GM23248 (cell line): ENCODE data around the gene PPP5C.

Experiments used
- EZH2 ChIP-seq: fragments of 200-600 bp; sonication (generic); IDR thresholded peaks from 2 replicates; pipeline ENCODE4 v1.6.1; 2018; ENCODE audit warnings: antibody characterized with exemption, mild to moderate bottlenecking; ENCODE audit not compliant: insufficient read depth, poor library complexity, severe bottlenecking
- EZH2phosphoT487 ChIP-seq: fragments of 200-600 bp; sonication (generic); IDR thresholded peaks from 2 replicates; pipeline ENCODE4 v1.6.1; 2018; ENCODE audit warnings: antibody characterized with exemption, moderate library complexity, mild to moderate bottlenecking, low read depth; ENCODE audit not compliant: insufficient read depth

DNA sequence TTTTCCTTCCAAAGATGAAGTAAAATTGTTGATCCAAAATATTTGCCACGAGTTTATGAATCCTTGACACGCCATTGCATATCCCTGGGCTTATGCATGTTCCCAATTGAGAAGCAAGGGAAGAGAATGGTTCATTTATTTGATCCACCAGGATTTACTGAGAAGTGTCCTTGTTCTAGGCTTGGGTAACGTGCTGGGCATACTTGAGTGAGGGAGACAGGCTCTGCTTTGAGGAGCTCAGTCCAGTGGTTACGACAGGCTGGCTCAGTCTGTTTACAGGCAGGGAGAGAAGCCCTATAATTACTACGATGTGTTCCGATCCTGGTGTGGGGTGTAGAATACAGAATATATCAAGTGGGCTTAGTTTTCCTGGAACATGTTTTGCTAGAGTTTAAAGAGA is 88.1 kb downstream of the PPP5C start:
- TF ChIP-seq EZH2 (no peak), EZH2phosphoT487 (no peak)
